ENCODE data around the gene PRR3.

DNA sequence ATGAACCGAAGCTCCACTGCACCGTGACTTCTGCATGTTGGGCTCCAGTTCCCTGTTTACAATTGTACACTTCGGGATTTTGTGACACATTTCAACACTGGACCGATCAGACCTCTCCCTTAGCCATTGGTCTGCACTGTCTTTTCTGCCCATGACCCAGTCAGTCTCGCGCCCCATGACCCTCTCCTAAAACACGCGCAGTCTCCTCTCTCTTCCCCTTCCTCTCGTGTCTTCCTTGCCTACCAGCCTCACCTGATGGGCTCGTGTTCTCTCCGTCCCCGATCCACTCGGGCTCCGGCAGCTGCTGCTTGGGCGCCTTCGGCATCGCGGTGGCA, 13.6 kb downstream of the PRR3 start:
- TF ChIP-seq, protein P1, sequence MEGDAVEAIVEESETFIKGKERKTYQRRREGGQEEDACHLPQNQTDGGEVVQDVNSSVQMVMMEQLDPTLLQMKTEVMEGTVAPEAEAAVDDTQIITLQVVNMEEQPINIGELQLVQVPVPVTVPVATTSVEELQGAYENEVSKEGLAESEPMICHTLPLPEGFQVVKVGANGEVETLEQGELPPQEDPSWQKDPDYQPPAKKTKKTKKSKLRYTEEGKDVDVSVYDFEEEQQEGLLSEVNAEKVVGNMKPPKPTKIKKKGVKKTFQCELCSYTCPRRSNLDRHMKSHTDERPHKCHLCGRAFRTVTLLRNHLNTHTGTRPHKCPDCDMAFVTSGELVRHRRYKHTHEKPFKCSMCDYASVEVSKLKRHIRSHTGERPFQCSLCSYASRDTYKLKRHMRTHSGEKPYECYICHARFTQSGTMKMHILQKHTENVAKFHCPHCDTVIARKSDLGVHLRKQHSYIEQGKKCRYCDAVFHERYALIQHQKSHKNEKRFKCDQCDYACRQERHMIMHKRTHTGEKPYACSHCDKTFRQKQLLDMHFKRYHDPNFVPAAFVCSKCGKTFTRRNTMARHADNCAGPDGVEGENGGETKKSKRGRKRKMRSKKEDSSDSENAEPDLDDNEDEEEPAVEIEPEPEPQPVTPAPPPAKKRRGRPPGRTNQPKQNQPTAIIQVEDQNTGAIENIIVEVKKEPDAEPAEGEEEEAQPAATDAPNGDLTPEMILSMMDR (IDR thresholded peaks at IDR 0.05) = no peak
- TF ChIP-seq POLR2A (IDR thresholded peaks at IDR 0.05) = no peak

Measured in tibial nerve (tissue), 3 donors.